ENCODE measurements around the gene DEUP1. TPM values are rescaled to one million over a fixed set of nuclear protein-coding genes. Genes with fewer than 3 reads are reported as not detected.

The DEUP1 gene, protein sequence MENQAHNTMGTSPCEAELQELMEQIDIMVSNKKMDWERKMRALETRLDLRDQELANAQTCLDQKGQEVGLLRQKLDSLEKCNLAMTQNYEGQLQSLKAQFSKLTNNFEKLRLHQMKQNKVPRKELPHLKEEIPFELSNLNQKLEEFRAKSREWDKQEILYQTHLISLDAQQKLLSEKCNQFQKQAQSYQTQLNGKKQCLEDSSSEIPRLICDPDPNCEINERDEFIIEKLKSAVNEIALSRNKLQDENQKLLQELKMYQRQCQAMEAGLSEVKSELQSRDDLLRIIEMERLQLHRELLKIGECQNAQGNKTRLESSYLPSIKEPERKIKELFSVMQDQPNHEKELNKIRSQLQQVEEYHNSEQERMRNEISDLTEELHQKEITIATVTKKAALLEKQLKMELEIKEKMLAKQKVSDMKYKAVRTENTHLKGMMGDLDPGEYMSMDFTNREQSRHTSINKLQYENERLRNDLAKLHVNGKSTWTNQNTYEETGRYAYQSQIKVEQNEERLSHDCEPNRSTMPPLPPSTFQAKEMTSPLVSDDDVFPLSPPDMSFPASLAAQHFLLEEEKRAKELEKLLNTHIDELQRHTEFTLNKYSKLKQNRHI
- total RNA-seq (2014; rRNA removed; shearing (Covaris generic)) (not detected in 2 replicates), polyA plus RNA-seq (2016; fragmentation: Nextera tagmentation; extraction: Ambion mirVana) (not detected in 2 replicates)

DNA sequence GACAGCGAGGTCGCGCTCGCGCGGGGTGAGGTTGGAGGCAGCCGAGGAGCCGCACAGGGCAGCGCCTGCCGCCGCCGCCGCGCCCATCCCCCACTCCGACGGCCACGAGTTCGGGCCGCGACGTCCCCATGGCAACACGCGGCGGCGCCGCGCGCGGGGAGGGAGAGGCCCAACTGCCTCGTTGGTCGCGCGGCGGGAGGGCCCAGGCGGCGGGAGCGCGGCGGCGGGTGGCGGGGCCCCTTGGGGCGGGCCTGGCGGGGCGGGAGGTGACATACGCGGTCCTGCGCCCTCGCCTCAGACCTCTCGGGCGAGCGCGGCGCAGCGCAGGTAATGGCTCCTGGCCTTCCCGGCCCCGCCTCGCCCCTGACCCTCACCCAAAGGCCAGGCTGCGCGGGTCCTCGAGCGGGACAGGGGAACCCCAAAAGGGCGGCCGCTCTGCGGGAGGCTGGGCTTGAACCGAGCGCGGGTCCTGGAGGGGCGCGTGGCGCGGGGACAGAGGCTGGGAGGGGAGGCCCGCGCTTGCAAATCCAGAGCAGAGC is at the start of gene DEUP1:
Gene DEUP1, plus strand, starts transcription at position 297 of the 539 bp plus-strand sequence. CDS start 1,518 bp downstream, outside the sequence.
- H3K27ac ChIP-seq: no peak within 1 kb of the TSS
- TF ChIP-seq EZH2 (IDR thresholded peaks at IDR 0.05; ENCODE audit: insufficient read depth, poor library complexity, severe bottlenecking) (peak; percentile 15), EZH2phosphoT487 (IDR thresholded peaks at IDR 0.05; ENCODE audit: insufficient read depth, low read depth) (no peak)
- H3K4me3 ChIP-seq: peak within 1 kb of the TSS; percentile 29; the same call in 1 of the 2 replicates
- H3K4me2 ChIP-seq (ENCODE audit: unreplicated experiment): no peak within 1 kb of the TSS
- no peaks in the 10 kb centered on the region for H3K9me3 ChIP-seq (ENCODE audit: low read depth)
- no peaks in the 10 kb centered on the region for H3K36me3 ChIP-seq (ENCODE audit: low read depth)
- no peaks in the 10 kb centered on the region for H3F3A ChIP-seq (ENCODE audit: insufficient read depth)
- no peaks in the 10 kb centered on the region for H3K9me2 ChIP-seq (ENCODE audit: insufficient read depth)
- 15 to 16% methylated on average over 40 to 70 of the region's 73 CpGs for WGBS, 2 experiments (ENCODE audit: low coverage in 1 of 2, low lambda C conversion rate in 2 of 2, missing lambda C conversion rate in 2 of 2)
- H3K9ac ChIP-seq: no peak within 1 kb of the TSS
- H3K27me3 ChIP-seq (replicated peaks; ENCODE audit: insufficient read depth): peaks cover 18% of the 10 kb centered on the region
- no peaks in the 10 kb centered on the region for H4K20me1 ChIP-seq (ENCODE audit: insufficient read depth)
- peak within 1 kb of the TSS; percentile 56; the same call in 1 of the 2 replicates for H2AFZ ChIP-seq
- in situ Hi-C loops (cut with MboI): no loop called here
- H3K79me2 ChIP-seq (ENCODE audit: insufficient read depth): no peaks in the 10 kb centered on the region
- peak; percentile 4 for DNase-seq
- no peaks in the 10 kb centered on the region for H3K4me1 ChIP-seq (ENCODE audit: insufficient read depth)

DNA sequence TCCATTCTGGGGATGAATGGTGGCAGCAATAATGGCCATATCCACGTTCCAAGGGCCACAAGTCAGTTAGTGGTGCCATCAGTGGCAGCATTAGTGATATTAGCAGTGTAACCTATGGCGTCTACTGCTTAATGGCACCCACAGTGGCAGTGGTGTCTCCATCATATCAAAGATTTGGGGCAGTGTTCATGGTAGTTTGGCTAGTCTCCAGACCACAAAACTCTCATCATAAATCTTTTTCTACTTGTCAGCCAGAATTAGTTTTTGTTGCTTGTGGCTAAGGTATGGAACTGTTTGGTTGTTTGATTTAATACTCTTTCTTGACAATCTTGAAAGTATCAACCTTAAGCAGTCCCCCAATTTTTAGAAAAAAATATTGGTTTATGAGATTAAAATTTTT is 45.1 kb upstream of the DEUP1 start:
- H3K9me2 ChIP-seq (ENCODE audit: insufficient read depth): no peaks in the 10 kb centered on the region
- no peaks in the 10 kb centered on the region for H3K4me1 ChIP-seq (ENCODE audit: insufficient read depth)
- H3K79me2 ChIP-seq (ENCODE audit: insufficient read depth): no peaks in the 10 kb centered on the region
- no peaks in the 10 kb centered on the region for H3K9me3 ChIP-seq (ENCODE audit: low read depth)
- H3F3A ChIP-seq (ENCODE audit: insufficient read depth): no peaks in the 10 kb centered on the region
- no peaks in the 10 kb centered on the region for H3K27me3 ChIP-seq (replicated peaks; ENCODE audit: insufficient read depth)
- no peak overlapping the region for H3K4me2 ChIP-seq (ENCODE audit: unreplicated experiment)
- no peak overlapping the region for H3K27ac ChIP-seq
- no peaks in the 10 kb centered on the region for H4K20me1 ChIP-seq (ENCODE audit: insufficient read depth)
- no peak for DNase-seq
- TF ChIP-seq EZH2 (IDR thresholded peaks at IDR 0.05; ENCODE audit: insufficient read depth, poor library complexity, severe bottlenecking): no peak
- TF ChIP-seq EZH2phosphoT487 (IDR thresholded peaks at IDR 0.05; ENCODE audit: insufficient read depth, low read depth): no peak
- 41 to 47% methylated on average over 2 of the region's 2 CpGs for WGBS, 2 experiments (ENCODE audit: low coverage in 1 of 2, low lambda C conversion rate in 2 of 2, missing lambda C conversion rate in 2 of 2)
- in situ Hi-C loops (cut with MboI): no loop called here
- H3K36me3 ChIP-seq (ENCODE audit: low read depth): no peaks in the 10 kb centered on the region
- no peak overlapping the region for H3K4me3 ChIP-seq
- no peak overlapping the region for H3K9ac ChIP-seq
- no peak overlapping the region for H2AFZ ChIP-seq

DNA sequence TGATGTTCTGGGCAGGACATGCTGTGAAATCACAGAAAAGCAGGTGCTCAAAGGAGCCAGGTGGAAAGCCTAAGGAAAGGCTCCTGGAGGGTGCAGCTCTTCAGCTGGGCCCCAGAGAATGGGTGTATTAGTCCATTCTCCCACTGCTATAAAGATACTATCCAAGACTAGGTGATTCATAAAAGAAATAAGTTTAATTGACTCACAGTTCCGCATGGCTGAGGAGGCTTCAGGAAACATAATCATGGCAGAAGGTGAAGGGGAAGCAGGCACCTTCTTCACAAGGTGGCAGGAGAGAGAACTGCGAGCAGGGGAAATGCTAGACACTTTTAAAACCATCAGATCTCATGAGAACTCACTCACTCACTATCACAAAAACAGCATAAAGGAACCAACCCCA is 43.1 kb upstream of the DEUP1 start:
- H3K9me2 ChIP-seq (ENCODE audit: insufficient read depth): no peaks in the 10 kb centered on the region
- no peak overlapping the region for H3K9ac ChIP-seq
- no peak overlapping the region for H3K4me2 ChIP-seq (ENCODE audit: unreplicated experiment)
- no peaks in the 10 kb centered on the region for H3K9me3 ChIP-seq (ENCODE audit: low read depth)
- H3K4me1 ChIP-seq (ENCODE audit: insufficient read depth): no peaks in the 10 kb centered on the region
- no peak overlapping the region for H3K4me3 ChIP-seq
- no peaks in the 10 kb centered on the region for H3K36me3 ChIP-seq (ENCODE audit: low read depth)
- H3K79me2 ChIP-seq (ENCODE audit: insufficient read depth): no peaks in the 10 kb centered on the region
- 37 to 51% methylated on average over 2 of the region's 2 CpGs for WGBS, 2 experiments (ENCODE audit: low coverage in 1 of 2, low lambda C conversion rate in 2 of 2, missing lambda C conversion rate in 2 of 2)
- no peaks in the 10 kb centered on the region for H3F3A ChIP-seq (ENCODE audit: insufficient read depth)
- in situ Hi-C loops (cut with MboI): no loop called here
- TF ChIP-seq EZH2 (IDR thresholded peaks at IDR 0.05; ENCODE audit: insufficient read depth, poor library complexity, severe bottlenecking): no peak
- TF ChIP-seq EZH2phosphoT487 (IDR thresholded peaks at IDR 0.05; ENCODE audit: insufficient read depth, low read depth): no peak
- no peak overlapping the region for H3K27ac ChIP-seq
- H3K27me3 ChIP-seq (replicated peaks; ENCODE audit: insufficient read depth): no peaks in the 10 kb centered on the region
- no peak overlapping the region for H2AFZ ChIP-seq
- no peaks in the 10 kb centered on the region for H4K20me1 ChIP-seq (ENCODE audit: insufficient read depth)
- no peak for DNase-seq

DNA sequence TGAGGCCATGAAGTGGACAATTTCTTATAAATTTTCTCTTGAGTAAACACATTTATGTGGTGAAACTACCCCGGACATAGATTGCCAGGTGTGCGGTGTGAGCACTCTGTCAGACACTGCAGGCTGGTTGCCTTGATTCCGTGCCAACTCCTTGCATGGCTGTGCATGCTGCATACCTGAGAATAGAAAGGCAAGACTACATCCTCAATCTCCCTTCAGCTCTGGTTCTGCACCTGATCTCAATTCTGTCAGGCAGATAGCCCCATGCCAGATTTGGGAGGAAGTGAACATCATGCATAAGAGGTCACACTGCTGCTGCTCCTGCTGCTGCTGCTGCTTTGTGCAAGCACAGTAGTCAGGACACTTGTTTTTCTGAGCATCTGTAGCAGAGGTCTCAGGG is 42.5 kb upstream of the DEUP1 start:
- Histone ChIP-seq H3K4me3 (no peak overlapping the region), H3K9me3 (ENCODE audit: low read depth) (no peaks in the 10 kb centered on the region)
- WGBS, 2 experiments (ENCODE audit: low coverage in 1 of 2, low lambda C conversion rate in 2 of 2, missing lambda C conversion rate in 2 of 2): 25% methylated on average over 2 to 3 of the region's 3 CpGs

More for the DNA sequence above, 42.5 kb upstream of the DEUP1 start:
- H2AFZ ChIP-seq: no peak overlapping the region
- H3K4me2 ChIP-seq (ENCODE audit: unreplicated experiment): no peak overlapping the region
- TF ChIP-seq EZH2phosphoT487 (IDR thresholded peaks at IDR 0.05; ENCODE audit: insufficient read depth, low read depth): no peak
- no peak for TF ChIP-seq EZH2 (IDR thresholded peaks at IDR 0.05; ENCODE audit: insufficient read depth, poor library complexity, severe bottlenecking)
- no peak for DNase-seq
- H3K9me2 ChIP-seq (ENCODE audit: insufficient read depth): no peaks in the 10 kb centered on the region
- H4K20me1 ChIP-seq (ENCODE audit: insufficient read depth): no peaks in the 10 kb centered on the region
- no peaks in the 10 kb centered on the region for H3K4me1 ChIP-seq (ENCODE audit: insufficient read depth)
- no peaks in the 10 kb centered on the region for H3K27me3 ChIP-seq (replicated peaks; ENCODE audit: insufficient read depth)
- in situ Hi-C loops (cut with MboI): no loop called here
- H3F3A ChIP-seq (ENCODE audit: insufficient read depth): no peaks in the 10 kb centered on the region
- H3K79me2 ChIP-seq (ENCODE audit: insufficient read depth): no peaks in the 10 kb centered on the region
- no peak overlapping the region for H3K27ac ChIP-seq
- no peak overlapping the region for H3K9ac ChIP-seq
- no peaks in the 10 kb centered on the region for H3K36me3 ChIP-seq (ENCODE audit: low read depth)
